Prostate gland (tissue), 2 donors: ENCODE measurements around the gene NEK7. TPM values are rescaled to one million over a fixed set of nuclear protein-coding genes. Genes with fewer than 3 reads are reported as not detected.
"Not testable (repeated sequence)": the region's sequence is repeated elsewhere in the genome, so short reads cannot be mapped to it uniquely, and the experiment has no call there.

Experiments used
- DNase-seq: peaks from one replicate; pipeline ENCODE4 v3.0.0-alpha.2; 2019; ENCODE audit warnings: low spot score
- H3K27ac ChIP-seq, 2 donors: fragments of 200-600 bp; sonication (generic); 2 replicates each; pipeline ENCODE4 v1.5.1; 2017 to 2019
- H3K27me3 ChIP-seq: fragments of 200-600 bp; sonication (generic); replicated peaks from 2 replicates; pipeline ENCODE4 v1.5.1; 2019; ENCODE audit not compliant: insufficient read depth
- H3K36me3 ChIP-seq, 2 donors: fragments of 200-600 bp; sonication (generic); 1 replicate in 1 of 2; 2 replicates in 1 of 2; pipeline versions ENCODE4 v1.5.1 to v1.8.1; 2017 to 2019
- H3K4me1 ChIP-seq: fragments of 200-600 bp; sonication (generic); replicated peaks from 2 replicates; pipeline ENCODE4 v1.5.1; 2019
- H3K4me3 ChIP-seq, 2 donors: fragments of 200-600 bp; sonication (generic); 2 replicates each; pipeline ENCODE4 v1.5.1; 2017 to 2019
- H3K9me3 ChIP-seq: fragments of 200-600 bp; sonication (generic); 2 replicates; pipeline ENCODE4 v1.5.1; 2017
- CTCF ChIP-seq, 4 experiments: fragments of 200-600 bp in 2 of 4; fragments of 450-650 bp in 2 of 4; sonication (generic) in 2 of 4; IDR thresholded peaks; 1 replicate in 3 of 4; 2 replicates in 1 of 4; pipeline ENCODE4 v1.5.1; 2016 to 2019; ENCODE audit warnings: antibody characterized with exemption in 4 of 4, mild to moderate bottlenecking in 2 of 4, moderate library complexity in 2 of 4
- POLR2A ChIP-seq: fragments of 450-650 bp; IDR thresholded peaks from one replicate; pipeline ENCODE4 v1.6.1; 2016; ENCODE audit warnings: antibody characterized with exemption, mild to moderate bottlenecking
- POLR2AphosphoS5 ChIP-seq: sonication (generic); formaldehyde crosslinking; IDR thresholded peaks from one replicate; pipeline ENCODE4 v1.6.1; 2017; ENCODE audit warnings: antibody characterized with exemption
- WGBS: methylation state at CpG from one replicate; pipeline ENCODE4 v1.1.5; 2018; 5-methylcytosine and 5-hydroxymethylcytosine counted together
- intact Hi-C: fragments of 100-400 bp; cut with DNase I; formaldehyde crosslinking; loops from one replicate; pipeline ENCODE4 v1.14.2; 2022
- total RNA-seq, 2 donors: library from RNA; depleted of rRNA; stranded (reverse); fragments of >200 nt; gene quantifications; one replicate each; pipeline ENCODE4 v1.1.0, GENCODE V29; 2016

NEK7 gene
- total RNA-seq, 2 donors from 2014 or later: 53.3 to 70.9 TPM

- no peaks in the 10 kb centered on the region for H3K9me3 ChIP-seq
- H3K4me1 ChIP-seq: no peaks in the 10 kb centered on the region
- H3K27me3 ChIP-seq: no peaks in the 10 kb centered on the region
- DNase-seq: no peak
- no peaks in the 10 kb centered on the region for H3K36me3 ChIP-seq
- WGBS: 96% methylated on average over 1 of the region's 1 CpG
- no peak overlapping the region for H3K4me3 ChIP-seq
- intact Hi-C loops: no loop called here
- no peak overlapping the region for H3K27ac ChIP-seq
- TF ChIP-seq POLR2A (no peak), CTCF (IDR thresholded peaks at IDR 0.05) (no peak), POLR2AphosphoS5 (no peak)
Observed at GRCh38 chr1:198214924-198215323, 58.1 kb downstream of the NEK7 start.

DNA sequence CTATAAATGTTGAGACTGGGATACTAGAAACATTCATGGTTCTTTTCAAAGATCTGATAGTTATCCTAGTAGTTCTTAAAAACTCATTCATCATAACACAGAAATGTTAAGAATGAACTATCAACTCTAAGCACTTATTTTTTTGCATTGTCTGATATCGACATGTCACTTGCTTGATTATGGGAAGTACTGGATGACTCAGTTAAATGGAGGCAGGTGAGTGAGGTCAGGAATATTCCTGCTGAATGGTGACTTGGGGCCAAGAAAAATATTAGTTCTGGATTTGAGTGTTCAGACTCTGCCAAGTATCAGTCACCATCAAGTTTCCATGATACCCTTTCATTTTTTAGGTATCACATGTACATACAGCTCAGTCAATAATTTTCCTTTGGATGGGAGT is 63.6 kb downstream of the NEK7 start:
- WGBS: 76% methylated on average over 1 of the region's 1 CpG
- DNase-seq: no peak
- Histone ChIP-seq H3K27ac (no peak overlapping the region), H3K9me3 (no peaks in the 10 kb centered on the region), H3K36me3 (no peaks in the 10 kb centered on the region), H3K4me1 (no peaks in the 10 kb centered on the region), H3K27me3 (no peaks in the 10 kb centered on the region), H3K4me3 (no peak overlapping the region)
- TF ChIP-seq POLR2A (no peak), CTCF (IDR thresholded peaks at IDR 0.05) (no peak), POLR2AphosphoS5 (no peak)
- intact Hi-C loops: no loop called here

- H3K4me1 ChIP-seq, DNase-seq, intact Hi-C loops, H3K27me3 ChIP-seq, H3K9me3 ChIP-seq, H3K4me3 ChIP-seq, H3K36me3 ChIP-seq, H3K27ac ChIP-seq: not testable (repeated sequence)
- 95% methylated on average over 5 of the region's 5 CpGs for WGBS
Observed at GRCh38 chr1:198227010-198227409, 70.2 kb downstream of the NEK7 start.

DNA sequence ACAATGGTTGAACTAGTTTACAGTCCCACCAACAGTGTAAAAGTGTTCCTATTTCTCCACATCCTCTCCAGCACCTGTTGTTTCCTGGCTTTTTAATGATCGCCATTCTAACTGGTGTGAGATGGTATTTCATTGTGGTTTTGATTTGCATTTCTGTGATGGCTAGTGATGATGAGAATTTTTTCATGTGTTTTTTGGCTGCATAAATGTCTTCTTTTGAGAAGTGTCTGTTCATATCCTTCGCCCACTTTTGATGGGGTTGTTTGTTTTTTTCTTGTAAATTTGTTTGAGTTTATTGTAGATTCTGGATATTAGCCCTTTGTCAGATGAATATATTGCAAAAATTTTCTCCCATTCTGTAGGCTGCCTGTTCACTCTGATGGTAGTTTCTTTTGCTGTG is 70.7 kb downstream of the NEK7 start:
- H3K4me1 ChIP-seq, H3K27me3 ChIP-seq, H3K36me3 ChIP-seq, intact Hi-C loops, H3K9me3 ChIP-seq, DNase-seq, H3K27ac ChIP-seq, H3K4me3 ChIP-seq: not testable (repeated sequence)
- WGBS: 100% methylated on average over 2 of the region's 2 CpGs

- H3K27ac ChIP-seq: no peak overlapping the region
- H3K9me3 ChIP-seq: no peaks in the 10 kb centered on the region
- H3K4me1 ChIP-seq: no peaks in the 10 kb centered on the region
- H3K4me3 ChIP-seq: no peak overlapping the region
- 40% methylated on average over 2 of the region's 2 CpGs for WGBS
- TF ChIP-seq POLR2AphosphoS5 (no peak), POLR2A (no peak), CTCF (IDR thresholded peaks at IDR 0.05) (no peak)
- DNase-seq: no peak
- intact Hi-C loops: no loop called here
- H3K36me3 ChIP-seq: no peaks in the 10 kb centered on the region
- no peaks in the 10 kb centered on the region for H3K27me3 ChIP-seq
Observed at GRCh38 chr1:198228925-198229324, 72.1 kb downstream of the NEK7 start.

- H3K27me3 ChIP-seq: no peaks in the 10 kb centered on the region
- H3K9me3 ChIP-seq: no peaks in the 10 kb centered on the region
- no peaks in the 10 kb centered on the region for H3K36me3 ChIP-seq
- H3K4me1 ChIP-seq: no peaks in the 10 kb centered on the region
- no peak overlapping the region for H3K4me3 ChIP-seq
- 86% methylated on average over 3 of the region's 3 CpGs for WGBS
- intact Hi-C loops: no loop called here
- TF ChIP-seq POLR2AphosphoS5: no peak
- no peak for TF ChIP-seq POLR2A
- TF ChIP-seq CTCF (IDR thresholded peaks at IDR 0.05): no peak
- H3K27ac ChIP-seq: no peak overlapping the region
- DNase-seq: no peak
Observed at GRCh38 chr1:198231779-198232178, 75.0 kb downstream of the NEK7 start.
